Fibroblast of skin of right biceps (primary cell): ENCODE data around the gene LRRK1.

Source experiments
- DNase-seq: peaks from one replicate; pipeline ENCODE4 v3.0.0-alpha.2; 2013

Gene LRRK1

GRCh38 chr15:101047301-101047781, 128.2 kb downstream of the LRRK1 start:
- DNase-seq = no peak

GRCh38 chr15:101048176-101048575, 129.0 kb downstream of the LRRK1 start:
- DNase-seq = no peak

GRCh38 chr15:101048581-101049030, 129.4 kb downstream of the LRRK1 start:
- DNase-seq = no peak

DNA sequence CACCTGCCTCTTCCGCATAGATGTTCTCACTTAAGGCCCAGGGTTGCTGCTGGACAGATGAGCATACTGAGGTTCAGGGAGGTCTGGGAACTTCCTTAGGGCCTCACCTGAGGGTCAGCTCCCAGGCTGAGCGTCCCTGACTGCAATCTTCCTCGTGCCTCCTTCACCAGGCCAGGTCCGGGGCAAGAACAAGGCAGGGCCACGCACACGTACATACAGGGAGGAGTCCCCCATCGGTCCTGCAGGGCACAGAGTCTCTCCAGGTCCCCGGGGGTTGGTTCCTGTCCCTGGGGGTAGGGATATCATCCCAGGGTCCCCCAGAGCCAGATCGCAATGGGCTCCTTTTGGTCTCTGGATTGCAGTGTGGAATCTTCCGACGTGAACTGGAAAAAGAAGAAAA, 130.1 kb downstream of the LRRK1 start:
- DNase-seq = no peak

DNA sequence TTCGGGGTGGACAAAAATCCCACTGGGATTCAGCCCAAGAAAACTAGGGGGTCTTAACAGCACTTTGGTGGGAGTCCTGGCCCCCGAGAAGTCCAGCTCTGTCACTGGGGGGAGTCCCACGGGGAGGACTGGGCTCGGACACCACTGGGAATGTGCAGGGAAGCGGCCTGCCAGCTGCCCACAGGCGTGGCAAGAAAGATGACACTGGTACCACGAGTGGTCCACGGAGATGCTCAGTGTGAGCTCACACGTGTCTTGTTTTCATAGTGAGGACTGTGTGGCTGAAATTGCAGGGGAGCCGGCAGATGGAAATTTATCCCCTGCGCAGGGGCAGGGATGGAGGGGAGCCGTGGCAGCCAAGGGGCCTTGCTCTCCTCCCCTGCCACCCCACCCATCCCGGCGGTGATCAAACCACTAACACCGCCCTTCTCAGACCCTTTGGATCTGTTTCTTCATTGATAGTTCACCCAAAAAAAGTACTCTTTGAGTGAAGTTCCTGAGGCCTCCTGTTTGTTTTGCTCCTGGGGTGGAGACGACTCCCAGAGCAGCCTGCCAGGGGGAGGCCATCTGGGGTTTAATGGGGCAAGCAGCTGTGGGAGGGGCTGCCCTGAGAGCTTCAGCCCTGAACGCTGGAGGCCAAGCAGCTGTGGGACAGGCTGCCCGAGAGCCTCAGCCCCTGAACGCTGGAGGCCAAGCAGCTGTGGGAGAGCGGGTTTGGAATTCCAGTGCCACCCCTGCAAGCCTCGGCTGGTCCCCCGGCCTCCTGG, 130.9 kb downstream of the LRRK1 start:
- no peak for DNase-seq

DNA sequence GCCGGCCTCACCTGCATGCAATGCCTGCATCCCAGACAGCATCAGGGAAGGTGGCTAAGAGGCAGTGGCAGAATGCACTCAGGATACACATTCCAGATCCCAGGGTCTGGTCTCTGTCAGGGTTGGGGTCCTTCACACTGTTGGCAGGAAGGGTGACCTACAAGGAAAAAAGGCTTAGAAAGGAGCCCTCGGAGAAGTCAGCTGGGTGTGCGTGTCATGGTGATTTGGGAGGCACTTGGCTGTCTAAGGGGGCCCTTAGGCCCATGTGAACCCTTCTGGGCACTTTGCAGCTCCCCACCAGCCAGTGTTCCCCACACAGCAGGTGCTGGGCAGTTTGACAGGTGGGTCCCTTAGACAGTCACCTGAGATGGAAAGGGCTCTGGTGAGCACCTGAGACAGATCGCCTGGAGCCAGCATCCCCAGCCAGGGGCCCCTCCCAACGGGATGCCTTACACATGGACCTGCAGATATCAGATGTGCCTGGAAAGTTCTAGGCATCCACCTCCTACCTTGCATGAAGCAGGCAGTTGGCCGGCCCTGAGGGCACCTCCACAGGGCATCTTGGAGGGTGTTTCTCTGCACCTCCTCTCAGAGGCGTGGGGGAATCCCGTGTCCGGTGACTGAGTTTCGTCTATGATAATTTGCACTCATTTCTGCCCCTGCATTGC, 131.6 kb downstream of the LRRK1 start:
- DNase-seq = no peak

DNA sequence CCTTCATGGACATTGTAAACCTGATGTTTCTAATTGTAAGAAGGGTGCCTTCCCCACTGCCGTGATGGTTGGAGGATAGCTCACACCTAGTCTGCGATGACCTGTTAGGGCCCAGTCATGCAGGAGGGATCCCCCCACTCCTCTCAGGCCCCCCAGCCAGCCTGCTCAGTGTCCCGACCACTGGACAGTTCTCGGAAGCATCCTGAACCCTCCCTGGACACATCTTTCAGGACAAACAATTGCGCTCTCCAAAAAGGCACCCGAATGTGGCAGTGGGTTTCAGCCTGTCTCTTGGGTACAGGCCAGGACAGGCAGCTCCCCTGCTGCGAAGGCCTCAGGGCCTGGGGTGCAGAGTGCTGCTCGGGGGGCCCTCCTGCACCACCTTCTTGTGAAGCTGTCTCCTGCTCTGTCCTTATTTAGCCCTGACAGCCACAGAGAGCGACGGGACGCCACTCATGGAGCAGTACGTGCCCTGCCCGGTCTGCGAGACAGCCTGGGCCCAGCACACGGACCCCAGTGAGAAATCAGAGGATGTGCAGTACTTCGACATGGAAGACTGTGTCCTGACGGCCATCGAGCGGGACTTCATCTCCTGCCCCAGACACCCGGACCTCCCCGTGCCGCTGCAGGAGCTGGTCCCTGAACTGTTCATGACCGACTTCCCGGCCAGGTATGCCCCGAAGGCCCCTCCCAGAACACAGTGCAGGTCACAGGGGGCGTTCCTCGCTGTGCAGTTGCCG, 132.3 kb downstream of the LRRK1 start:
- no peak for DNase-seq

GRCh38 chr15:101052031-101052620, 133.0 kb downstream of the LRRK1 start:
- DNase-seq = no peak

DNA sequence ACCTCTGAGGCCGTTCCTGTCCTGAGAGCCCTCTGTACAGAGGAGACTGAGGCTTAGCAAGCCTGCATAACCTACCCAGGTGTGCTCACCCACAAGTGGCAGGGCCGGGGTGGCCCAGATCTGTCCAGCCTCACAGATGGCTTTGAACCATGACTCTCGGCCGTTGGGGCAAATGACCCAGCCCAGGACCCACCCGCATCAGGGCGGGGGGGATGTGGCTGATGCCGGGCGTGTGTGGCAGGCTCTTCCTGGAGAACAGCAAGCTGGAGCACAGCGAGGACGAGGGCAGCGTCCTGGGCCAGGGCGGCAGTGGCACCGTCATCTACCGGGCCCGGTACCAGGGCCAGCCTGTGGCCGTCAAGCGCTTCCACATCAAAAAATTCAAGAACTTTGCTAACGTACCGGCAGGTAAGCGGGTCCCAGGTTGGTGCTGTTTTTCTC, 133.5 kb downstream of the LRRK1 start:
- no peak for DNase-seq

GRCh38 chr15:101053261-101053660, 134.1 kb downstream of the LRRK1 start:
- DNase-seq = no peak

- DNase-seq = no peak
Observed at GRCh38 chr15:101054116-101054515, 135.0 kb downstream of the LRRK1 start.

DNA sequence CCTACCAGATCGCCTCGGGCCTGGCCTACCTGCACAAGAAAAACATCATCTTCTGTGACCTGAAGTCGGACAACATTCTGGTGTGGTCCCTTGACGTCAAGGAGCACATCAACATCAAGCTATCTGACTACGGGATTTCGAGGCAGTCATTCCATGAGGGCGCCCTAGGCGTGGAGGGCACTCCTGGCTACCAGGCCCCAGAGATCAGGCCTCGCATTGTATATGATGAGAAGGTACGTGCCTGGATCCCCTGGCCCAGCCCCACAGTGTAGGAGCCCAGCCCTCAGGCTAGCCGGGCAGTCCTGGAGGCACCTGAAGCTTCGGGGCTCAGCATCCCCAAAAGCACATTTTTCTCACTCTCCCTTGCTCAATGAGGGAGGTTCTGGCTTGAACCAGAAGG, 135.8 kb downstream of the LRRK1 start:
- no peak for DNase-seq

DNA sequence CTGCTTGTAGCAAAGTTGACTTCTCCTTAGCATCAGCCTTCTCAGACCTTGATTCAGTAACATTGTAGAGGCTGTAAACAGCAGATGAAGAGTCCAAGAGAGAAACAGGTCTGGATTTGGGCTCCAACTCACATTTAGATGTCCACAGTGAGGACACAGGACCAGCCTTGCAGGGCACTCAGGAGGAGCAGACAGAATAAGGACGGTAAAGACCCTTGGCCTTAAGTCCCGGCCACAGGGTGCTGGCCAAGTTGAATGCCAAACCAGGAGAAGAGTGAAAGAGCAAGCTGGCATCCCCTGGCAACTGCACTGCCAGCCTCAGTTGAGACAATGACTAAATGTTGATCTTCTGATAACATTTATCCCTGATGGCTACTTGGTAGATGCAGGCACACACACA, 136.3 kb downstream of the LRRK1 start:
- DNase-seq = no peak

DNA sequence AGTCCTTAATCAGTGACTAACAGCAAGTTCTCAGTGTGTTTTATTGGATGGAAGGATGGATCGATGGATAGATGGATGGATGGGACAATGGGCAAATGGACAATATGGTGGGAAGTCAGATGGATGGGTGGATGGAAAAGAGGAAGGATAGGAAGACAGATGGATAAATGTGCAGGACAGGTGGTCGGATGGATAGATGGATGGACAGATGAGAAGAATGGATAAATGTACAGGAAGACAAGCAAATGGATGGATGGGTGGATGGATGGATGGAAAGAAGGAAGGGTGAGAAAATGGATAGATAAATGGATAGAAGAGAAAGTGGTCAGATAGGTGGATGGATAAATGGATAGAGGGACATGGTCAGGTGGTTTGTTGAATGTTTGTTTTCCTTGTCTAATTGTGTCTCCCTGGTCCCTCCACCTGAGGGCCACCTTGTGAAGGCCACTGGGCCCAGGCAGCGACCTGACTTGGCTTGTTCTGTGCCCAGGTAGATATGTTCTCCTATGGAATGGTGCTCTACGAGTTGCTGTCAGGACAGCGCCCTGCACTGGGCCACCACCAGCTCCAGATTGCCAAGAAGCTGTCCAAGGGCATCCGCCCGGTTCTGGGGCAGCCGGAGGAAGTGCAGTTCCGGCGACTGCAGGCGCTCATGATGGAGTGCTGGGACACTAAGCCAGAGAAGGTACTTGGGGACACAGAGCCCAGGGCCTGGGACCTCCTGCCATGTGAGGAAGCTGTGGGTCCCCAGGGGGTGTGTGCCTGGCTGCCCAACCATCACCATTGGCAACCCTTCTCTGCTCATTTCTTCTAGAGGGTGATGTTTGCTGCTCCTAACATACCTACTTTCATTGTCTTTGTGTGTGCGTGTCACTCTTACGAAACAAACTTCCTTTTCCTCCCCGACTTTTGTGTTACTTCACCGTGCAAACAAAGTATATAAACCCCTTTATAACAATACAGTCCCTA, 137.5 kb downstream of the LRRK1 start:
- DNase-seq = no peak

- no peak for DNase-seq
Observed at GRCh38 chr15:101057841-101058407, 138.8 kb downstream of the LRRK1 start.

DNA sequence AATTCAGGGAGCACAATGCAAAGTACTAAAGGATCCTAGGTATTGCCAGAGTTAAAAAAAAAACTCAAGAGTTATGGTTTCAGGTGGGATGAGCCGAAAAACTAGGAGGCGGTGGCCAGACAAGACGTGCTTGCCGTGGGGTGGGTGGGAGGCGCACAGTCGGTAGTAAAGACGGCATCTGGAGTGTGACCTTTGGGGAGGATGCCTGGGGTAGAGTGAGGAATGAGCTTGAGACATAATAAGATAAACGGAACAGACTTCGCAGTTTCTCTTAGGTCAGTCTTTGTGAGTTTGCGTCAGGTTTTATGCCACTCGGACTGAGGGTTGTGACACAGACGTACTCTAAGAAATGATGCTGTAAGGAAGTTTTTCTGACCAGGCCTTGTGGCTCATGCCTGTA, 139.6 kb downstream of the LRRK1 start:
- DNase-seq = no peak

- DNase-seq = no peak
Observed at GRCh38 chr15:101059381-101060341, 140.5 kb downstream of the LRRK1 start.

DNA sequence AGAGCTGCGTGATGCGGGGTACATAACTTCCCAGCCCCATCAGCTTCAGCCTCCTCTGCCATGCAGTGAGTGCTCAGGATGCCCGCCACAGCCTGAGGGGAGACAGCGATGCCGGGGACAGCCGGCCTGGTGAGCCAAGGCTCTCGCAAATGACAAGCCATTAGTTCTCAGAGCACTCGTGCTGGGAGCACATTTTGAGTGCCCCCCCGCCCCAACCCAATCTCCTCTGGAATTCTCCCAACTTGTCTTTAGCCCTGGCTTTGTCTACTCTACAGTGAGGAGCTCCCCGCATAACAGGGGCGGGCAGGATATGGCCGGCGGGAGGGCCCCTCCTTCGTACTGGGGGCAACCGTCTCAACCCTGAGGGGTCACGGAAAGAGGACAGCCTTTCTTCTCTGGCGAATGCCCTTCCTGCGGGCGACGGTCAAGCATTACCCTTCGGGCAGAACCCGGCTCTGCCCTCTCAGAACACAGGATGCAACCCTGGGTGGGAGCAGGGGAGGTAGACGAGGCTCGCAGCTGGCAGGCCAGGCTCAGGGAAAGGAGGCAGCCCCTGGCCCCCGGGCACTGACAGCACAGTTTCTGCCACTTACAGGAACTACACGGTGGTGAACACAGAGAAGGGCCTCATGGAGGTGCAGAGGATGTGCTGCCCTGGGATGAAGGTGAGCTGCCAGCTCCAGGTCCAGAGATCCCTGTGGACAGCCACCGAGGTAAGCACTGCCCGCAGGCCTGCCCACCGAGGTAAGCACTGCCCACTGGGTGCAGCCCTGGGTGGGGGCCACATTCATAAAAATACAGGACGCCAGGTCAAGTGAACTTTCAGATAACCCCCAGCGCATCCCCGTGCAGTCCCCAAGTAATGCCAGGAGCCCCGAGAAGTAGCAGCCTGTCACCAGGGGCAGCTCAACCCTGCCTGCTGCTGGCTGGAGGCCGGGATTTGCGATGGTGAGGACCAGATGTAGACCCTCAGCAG, 141.7 kb downstream of the LRRK1 start:
- no peak for DNase-seq

DNA sequence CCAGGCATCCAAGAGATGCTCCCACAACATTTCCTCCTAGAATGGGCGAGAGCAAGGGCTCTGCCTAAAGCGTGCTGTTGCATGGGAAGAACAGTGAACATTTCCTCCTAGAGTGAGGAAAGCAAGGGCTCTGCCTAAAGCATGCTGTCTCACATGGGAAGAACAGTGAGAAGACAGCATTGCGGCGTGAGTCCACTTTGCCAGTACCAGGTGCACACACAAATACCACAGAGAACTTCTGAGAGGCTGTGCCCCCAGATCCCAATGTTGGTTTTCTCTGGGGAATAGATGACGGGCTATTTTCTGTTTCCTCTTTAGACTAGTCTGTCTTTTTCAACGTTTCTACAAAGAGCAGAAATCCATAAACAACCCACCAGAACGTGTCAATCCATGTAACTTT, 142.9 kb downstream of the LRRK1 start:
- no peak for DNase-seq
